ENCODE measurements around the gene TTC21B.
"Not testable (repeated sequence)": the region's sequence is repeated elsewhere in the genome, so short reads cannot be mapped to it uniquely, and the experiment has no call there.

Gene TTC21B

DNA sequence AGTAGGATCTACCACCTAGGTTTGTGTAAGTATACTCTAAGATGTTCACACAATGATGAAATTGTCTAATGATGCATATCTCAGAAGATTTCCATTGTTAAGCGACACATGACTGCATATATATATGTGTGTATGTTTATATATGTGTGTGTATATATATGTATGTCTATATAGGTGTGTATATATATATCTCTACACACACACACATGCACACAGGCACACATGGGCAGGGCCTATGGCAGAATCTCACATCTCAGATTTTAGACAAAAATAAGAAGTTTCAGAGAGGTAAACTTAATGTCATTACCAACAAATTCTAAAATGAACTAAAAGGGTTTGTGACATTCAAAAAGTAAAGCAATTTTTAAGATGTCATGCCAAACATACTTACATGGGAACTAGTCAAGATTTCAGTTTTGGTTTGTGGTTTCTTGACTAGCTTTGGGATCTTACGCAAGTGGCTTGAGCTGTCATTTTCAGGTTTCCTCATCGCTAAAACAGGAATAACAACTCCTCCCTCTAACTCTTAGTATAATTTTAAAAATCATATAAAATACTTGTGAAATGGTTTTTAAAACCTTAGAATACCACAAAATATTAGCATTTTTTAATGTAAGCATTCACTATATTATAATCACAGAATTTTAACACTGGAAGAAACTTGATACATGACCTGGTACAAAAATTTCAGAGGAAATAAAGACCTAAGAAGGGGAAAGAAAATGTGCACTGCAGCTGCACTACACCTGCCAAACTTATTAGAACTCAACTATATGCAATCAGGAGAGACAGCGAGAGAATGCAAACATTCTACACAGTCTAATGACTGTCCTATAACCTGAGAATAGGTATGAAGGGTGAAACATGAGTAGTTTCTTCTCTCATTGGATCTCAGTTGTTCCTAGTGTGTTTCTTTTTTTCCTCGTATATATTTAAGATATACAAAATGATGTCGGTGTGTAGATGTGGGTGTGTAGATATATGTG is 75.7 kb downstream of the TTC21B start:
- DNase-seq = no peak

DNA sequence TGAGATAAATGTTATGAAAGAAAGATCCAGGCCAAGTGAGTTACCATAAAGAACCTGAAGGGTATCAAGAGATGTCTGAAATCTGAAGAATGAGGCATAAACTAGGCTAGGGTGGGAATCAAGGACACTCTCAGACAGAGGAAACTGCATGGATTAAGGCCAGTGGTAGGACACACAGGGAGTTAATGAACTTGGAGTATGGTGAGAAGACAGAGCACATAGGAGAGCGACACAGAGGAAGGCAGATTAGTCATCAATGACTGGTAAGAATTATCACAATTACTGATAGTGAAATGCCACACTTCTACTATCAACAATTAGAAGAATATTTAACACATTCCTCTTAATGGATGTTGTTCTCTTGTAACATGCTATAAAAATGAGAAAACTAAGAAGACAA is 76.9 kb downstream of the TTC21B start:
- no peak for DNase-seq

DNA sequence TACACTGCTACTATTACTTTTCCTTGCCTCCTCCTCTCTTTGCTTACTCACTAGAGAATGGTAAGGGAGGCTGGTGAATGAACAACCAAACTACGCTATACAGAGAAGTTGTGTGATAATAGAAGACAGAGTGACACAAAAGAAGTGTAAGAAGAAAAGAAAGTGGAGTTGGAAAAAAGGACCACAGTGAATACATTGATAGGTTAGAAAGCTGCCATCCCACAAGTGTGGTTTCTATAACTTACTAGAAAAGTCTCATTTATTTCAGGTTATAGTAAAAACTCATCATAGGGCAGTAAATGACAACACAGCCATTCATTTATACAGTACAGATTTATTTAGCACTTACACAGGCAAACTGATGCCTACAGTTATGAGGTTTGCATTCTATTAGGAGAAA is 77.3 kb downstream of the TTC21B start:
- DNase-seq = no peak

DNA sequence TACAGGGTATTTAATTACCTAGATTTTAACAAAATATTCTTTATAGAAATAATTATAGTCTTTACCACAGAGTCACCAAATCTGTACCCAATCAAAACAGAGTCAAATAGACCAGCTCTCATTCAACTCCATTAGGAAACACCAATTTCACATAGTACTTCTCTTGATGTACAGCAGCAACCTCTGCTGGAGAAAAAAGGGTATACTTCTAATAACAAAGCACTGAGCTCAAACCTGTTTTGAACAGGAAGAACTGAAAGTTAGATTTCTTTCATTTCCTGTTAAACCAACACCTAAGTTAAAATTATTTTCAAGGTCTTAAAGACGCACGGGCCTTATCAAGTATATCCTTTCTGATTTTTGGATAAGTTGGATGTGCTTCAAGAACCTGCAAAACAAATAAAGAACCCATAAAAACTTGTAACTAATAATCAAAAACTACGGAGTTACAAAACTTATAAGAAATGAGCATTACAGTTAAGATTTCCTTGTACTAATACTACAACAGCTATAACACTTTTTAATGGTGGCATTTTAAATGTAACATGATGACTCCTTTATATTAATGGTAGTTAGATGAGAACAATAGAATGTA is 79.0 kb downstream of the TTC21B start:
- DNase-seq = peak; percentile 45

DNA sequence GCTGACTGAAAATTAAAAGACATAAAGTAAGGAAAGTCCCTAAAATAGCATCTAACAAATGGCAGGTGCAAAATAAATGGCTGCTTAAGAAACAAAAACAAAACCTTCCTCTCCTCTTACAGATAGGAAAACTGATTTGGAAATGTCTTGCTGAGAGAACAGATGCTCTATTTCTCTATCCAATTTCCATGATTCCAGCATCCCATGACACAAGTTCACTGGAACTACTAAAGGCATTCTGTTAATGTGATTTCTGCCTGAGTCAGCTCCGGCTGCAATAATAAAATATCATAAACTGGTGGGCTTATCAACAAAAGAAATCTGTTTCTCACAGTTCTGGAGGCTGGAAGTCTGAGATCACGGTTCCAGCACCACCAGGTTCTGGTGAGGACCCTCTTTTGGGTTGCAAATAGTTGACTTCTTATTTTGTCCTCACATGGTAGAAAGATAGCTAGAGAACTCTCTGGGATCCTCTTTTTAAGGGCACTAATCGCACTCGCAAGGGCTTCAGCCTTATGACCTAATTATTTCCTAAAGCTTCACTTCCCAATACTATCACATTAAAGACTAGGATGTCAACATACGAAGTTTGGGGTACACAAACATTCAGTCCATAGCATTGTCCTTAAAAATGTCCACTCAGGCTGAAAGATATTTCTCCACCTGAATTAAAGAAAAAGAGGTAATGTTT is 81.3 kb downstream of the TTC21B start:
- no peak for DNase-seq

DNA sequence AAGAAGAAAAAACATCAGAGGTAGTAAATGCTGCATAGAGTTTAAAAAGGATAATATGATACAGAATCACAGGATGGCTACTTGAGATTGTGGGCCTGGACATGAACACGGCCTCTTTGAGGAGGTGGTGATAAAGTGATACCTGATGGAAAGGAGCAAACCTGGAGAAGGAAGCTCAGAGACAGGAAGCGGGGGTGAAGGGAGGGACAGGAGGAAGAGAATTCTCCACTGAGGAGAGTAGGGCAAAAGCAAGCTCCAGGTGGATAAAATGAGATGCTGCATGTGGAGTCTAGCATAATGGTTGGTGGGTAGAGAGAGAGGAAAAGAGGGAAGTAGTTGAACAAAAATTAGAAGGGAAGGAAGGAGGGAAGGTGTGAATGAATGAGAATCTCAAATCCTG is 82.6 kb downstream of the TTC21B start:
- DNase-seq = no peak

DNA sequence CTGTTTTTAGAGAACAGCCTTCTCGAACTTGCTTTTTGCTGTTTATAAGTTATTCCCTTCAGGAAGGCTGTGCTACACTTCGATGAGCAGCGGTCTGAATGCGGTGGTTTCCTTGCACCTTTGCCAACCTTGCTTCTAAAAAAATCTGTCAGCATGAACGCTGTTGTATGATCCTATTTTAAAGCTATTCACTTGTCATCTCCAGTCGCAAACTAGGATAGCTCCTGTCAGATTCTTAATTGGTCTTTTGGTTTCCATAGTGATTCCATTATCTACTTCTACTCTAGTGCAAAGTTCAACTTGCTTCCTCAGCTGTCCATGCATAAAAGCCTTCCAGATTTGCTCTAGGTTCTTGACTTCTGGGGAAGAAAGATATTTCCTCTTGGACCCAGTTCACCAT is 83.2 kb downstream of the TTC21B start:
- DNase-seq = no peak

DNA sequence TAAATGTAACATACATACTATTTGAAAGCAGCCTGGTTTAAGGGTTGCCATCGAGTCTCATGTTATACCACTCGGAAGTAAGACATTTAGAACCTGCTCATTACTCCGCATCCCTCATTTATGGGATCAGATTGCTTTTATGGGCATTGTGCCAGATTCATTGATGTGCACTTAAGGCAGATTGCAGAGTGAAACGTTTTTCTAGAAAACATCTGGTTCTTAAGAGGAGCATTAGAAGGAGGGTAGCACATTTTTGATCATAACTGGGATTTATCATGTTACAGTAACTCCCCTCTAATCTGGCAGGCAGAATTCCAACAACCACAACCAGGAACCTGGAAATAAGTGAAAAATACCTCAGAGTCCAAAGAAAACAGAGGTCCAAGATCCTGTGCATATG is 85.4 kb downstream of the TTC21B start:
- DNase-seq = peak; percentile 78

DNA sequence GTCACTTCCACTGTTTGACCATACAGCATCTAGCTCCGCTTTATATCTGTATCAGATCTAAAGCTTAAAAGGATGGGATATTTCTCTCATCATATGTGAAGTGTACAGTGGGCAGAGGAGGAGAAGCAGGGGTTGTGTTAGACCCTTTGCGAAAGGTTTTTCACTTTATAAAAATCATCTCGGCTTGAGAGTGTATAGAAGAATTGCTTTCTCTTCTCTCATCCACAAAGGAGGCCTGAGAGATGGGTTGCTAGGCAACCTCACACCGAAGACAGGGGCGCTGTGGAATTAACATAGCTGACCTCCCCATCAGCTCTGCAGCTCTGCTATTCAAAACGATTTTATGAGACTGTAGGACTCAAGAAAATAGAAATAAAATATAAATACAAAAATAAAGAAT is 89.3 kb downstream of the TTC21B start:
- no peak for DNase-seq

DNA sequence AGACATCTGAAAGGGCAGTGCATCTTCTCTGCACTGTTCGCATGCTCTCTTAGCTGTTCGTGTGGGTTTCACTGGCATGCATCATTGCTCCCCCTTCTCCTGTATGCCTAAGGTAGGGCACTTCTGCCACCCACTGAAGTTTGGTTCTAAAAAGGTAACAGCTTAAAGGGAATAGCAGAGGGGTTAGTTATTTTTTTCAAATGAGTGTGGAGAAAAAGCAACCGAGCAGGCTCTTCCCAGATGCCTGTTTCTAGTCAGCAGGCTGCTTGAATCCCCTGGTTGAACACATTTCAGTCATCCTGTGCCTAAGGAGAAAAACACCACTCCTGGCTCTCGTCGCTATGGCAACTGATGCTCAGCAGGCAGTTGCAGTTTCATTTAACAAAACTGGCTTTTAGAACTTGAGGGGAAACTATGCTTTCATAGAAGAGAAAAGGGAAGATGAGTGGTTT is 89.7 kb downstream of the TTC21B start:
- no peak for DNase-seq

DNA sequence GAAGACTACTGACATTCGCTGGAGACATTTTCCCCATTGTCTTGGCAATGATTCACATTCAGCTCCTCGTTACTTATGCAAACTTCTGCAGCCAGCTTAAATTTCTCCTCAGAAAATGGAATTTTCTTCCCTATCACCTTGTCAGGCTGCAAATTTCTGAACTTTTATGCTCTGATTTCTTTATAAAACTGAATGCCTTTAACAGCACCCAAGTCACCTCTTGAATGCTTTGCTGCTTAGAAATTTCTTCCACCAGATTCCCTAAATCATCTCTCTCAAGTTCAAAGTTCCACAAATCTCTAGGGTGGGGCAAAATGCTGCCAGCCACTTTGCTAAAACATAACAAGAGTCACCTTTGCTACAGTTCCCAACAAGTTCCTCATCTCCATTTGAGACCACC is 92.5 kb downstream of the TTC21B start:
- DNase-seq = not testable (repeated sequence)

DNA sequence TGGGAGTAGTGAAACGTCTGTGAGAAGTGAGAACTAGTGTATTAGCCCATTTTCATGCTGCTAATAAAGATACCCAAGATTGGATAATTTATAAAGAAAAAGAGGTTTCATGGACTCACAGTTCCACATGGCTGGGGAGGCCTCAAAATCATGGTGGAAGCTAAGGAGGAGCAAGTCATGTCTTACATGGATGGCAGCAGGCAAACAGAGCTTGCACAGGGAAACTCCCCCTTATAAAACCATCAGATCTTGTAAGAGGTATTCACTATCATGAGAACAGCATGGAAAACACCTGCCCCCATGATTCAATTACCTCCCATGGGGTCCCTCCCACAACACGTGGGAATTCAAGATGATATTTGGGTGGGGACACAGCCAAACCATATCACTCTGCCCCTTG is 93.9 kb downstream of the TTC21B start:
- not testable (repeated sequence) for DNase-seq

DNA sequence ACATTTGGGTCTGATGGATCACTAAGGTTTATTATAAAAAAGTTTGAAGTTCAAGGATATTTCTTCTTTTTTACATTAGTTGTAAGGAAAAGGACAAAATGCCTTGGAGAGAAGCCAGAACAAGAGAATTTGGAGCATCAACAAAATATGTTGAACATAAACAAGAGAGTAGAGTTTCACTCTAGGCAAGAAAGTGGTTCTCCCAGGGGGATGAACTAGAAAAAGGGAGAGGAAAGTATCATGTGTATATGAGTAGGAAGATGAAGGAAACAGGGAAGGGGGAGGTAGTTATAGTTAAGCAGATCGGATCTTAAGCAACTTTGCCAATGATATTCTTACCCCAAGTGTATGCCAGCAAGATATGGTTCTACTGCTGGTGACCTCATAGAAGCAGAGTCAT is 95.7 kb downstream of the TTC21B start:
- DNase-seq = peak; percentile 54

DNA sequence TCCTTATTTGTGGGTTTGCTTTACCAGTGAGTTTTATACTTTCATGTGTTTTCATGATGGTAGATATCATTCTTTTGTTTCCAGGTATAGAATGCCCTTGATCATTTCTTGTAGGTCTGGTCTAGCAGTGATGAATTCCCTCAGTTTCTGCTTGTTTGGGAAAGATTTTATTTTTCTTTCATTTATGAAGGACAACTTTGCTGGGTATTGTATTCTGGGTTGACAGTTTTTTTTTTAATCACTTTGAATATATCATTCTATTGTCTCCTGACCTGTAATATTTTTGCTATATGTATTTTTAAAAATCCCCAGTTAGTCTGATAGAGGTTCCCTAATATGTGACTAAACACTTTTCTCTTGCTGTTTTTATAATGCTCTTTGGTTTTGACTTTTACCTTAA is 101.2 kb downstream of the TTC21B start:
- no peak for DNase-seq

DNA sequence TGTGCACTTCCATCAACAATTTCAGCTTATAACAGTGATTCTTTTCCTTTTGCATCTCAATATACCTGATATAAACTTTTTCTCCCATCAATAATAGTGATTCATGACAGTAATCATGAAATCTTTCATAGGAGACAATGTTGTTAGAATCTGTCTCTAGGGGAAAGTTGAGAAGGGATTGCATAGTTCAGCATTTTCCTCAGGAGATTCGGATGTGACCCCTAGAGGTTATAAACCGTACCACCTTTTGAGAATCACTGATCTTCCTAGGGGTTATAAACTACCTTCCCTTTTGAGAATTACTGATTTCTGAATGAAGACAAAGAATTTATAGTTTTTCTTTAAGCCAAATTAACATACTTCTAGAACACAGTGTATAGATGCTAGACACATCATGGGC is 106.6 kb downstream of the TTC21B start:
- no peak for DNase-seq

DNA sequence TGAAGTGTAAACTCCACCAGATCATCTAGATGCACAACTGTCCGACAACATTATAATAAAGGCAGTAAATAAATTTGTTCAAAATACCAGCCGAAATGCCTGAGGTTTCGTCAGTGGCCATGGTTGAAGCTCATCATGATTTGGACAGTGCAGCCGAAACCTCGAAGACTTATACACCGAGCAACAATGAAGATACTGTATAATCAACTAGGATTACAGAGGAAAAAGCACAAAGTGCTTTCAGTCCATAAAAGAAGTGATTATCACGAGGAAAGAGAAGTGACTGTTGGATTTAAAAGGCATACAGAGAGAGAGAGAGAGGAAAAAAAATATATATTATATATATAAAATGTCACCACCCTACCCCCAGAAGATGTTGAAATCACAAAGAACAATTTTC is 107.5 kb downstream of the TTC21B start:
- DNase-seq = no peak

DNA sequence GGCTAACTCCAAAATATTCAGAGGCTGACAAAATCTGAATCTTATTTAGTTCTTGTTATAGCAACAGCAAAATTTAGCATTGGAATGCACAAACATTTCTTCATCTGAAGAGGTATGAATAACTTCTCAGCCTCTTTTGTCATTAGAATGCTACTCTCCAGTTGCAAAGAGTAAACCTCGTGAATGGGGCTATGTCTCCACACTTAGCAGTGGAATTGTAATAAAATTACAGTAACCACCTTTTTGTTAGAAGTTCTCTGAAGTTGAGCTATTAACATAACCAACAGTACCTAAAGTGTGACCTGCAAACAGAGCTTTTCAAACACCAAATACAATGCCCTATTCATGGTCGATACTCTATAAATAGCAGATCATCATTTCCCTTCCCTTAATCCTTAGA is 109.4 kb downstream of the TTC21B start:
- no peak for DNase-seq

DNA sequence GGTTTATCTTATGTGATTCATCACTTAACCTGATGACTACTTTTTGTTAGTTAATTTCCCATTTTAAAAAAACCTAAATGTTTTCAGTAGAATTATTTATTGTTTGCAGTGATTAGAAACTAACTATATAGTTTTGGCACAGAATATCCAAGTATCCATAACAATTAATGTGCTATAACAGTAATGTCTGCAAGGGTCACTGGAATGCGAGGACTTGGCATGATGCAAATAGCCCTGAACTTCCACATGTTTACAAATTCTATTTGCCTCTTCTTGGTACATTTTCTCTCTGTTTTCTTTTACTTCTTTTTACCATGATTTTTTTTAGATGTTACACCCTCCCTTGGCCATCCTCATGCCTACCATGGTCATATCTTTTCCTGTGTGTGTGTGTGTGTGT is 110.2 kb downstream of the TTC21B start:
- DNase-seq = peak; percentile 100

DNA sequence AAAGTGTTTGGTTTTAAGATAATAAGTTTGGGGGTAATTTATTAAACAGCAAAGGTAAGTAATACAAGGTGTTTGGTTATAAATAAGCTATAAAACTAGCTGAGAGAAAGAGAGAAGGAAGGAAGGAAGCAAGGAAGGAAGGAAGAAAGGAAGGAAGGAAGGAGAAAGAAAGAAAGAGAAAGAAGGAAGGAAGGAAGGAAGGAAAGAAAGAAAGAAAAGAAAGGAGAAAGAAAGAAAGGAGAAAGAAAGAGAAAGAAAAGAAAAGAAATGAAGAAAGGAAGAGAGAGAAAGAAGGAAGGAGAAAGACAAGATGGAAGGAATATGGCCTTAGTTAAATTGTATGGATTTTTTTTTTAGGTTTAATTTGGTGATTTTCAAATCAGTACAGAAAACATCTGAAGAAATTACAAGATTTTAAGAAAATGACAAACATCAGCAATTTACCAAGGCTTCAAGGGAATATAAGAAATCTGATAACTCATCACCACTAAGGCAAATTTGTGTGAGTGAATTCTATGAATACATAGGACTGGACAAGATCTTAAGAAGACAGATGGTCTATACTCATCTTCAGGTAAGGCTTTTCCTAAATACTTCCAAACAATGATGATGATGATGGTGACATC is 113.1 kb downstream of the TTC21B start:
- no peak for DNase-seq

DNA sequence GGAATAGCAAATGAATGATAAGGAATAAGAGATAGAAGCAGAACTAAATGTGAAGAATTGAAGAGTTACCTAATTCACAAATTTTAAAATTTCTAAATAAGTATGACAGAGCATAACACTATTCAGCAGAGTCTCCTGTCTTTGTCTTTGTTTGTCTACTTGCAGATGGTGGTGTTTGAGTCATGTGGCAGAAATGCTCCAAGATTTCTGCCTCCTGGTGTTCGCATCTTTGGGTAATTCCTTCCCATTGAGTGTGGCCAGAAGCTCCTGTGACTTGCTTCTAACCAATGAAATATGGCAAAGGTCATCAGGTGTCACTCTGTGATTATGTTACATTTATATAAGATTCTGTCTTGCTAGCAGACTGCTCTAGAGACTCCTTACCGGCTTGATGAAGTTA is 114.0 kb downstream of the TTC21B start:
- no peak for DNase-seq

DNA sequence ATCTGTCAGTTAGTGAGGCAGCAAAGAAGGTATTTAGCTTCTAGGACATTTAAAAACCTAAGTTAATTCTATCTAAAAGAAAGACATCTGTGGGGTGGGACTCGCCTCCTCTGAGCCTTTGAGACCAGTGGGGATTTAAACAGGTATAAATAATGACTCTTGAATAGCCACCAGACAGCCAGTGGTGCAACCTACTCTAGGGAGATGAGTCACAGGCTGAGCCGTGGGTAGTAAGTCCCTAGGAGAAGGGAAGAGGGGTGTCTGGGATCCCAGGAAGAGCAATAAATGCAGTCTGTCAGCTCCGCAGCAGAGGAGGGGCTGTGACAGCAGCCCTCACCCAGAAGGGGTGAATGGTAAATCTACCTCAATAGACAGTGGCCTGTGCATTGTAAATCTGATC is 116.5 kb downstream of the TTC21B start:
- no peak for DNase-seq

DNA sequence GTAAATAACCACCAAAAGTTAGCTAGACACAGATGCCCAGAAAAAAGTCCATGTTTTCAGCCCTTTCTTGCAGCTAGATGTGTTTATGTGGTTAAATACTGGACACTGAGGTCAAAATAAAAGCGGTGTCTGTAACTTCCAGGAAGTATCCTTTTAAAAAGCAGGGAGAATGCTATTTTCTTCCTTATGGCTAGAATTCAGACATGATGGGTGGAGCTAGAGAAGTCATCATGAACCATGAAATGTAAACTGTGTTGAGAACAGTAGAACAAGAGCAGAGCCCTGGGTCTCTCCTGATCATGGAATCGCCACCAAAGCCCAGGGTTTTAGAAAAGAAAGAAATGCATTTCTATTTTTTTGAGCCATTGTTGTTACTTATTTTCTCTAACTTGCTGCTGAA is 118.2 kb downstream of the TTC21B start:
- no peak for DNase-seq

DNA sequence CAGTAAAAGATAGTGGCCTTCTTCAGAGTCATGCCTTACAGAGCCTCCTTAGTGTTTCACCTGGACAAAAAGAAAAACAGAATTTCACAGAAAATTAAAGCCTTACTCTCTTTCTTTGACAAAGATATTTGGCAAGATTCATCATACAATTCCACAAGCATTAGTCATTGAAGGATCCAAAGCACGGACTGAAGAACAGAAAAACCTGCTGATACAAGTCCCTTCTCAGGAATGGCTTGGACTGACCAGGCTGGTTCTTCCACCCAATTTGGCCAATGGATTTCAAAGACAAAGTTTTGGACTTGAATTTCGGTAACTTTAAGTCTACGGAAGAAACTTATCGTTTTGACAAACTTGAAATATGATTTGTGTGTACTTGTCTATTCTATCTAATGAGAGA is 120.4 kb downstream of the TTC21B start:
- DNase-seq = no peak

DNA sequence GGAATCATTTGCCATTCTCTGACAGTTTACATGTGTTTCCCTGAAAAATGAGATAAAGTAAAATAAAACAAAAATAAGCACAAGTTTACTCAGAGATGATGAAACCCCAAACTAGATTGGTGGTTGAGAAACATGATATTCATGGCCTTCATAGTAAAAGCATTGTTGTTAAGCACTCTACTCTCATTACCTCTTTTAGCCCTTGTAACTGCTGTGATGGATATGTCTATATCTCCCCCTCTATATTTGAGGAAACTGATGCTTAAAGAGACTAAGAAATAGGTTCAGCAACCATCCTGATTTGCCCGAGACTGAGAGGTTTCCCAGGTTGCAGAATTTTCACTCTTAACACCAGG is 125.7 kb downstream of the TTC21B start:
- no peak for DNase-seq

All from DMS 273 treated with DMSO at 0.1 percent for 48 hours (cell line).